HUDEP-2 (cell line): ENCODE data around the gene NKX3-2.

Experiments used
- DNase-seq, 76 experiments: peaks; one replicate each; lab custom pipeline; 2025; ENCODE audit not compliant: unreplicated experiment in 76 of 76; lab: John Stamatoyannopoulos, UW

NKX3-2 gene

GRCh38 chr4:13546142-13546940 lies 2.0 kb upstream of the NKX3-2 start:
- DNase-seq, result no peak

DNA sequence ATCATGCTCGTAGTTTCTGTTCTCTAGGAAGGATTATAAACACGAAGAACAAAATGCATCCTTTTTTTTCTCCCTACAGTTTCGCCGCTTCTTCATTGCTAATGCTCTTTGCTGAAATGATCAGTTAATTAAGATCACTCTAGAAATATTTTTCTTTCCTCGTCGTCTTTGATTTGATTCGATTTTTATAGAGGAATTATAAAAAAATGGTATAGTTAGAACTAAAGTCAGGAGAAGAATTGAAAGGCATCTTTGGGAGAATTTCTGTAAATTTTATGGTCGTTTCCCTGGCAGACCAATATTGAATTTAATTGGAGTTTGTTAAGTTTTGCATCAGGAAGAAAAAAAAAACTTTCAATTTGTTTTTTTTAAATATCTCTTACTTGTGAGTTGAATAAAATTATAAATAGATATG lies 1.1 kb upstream of the NKX3-2 start:
- DNase-seq, result no peak

DNA sequence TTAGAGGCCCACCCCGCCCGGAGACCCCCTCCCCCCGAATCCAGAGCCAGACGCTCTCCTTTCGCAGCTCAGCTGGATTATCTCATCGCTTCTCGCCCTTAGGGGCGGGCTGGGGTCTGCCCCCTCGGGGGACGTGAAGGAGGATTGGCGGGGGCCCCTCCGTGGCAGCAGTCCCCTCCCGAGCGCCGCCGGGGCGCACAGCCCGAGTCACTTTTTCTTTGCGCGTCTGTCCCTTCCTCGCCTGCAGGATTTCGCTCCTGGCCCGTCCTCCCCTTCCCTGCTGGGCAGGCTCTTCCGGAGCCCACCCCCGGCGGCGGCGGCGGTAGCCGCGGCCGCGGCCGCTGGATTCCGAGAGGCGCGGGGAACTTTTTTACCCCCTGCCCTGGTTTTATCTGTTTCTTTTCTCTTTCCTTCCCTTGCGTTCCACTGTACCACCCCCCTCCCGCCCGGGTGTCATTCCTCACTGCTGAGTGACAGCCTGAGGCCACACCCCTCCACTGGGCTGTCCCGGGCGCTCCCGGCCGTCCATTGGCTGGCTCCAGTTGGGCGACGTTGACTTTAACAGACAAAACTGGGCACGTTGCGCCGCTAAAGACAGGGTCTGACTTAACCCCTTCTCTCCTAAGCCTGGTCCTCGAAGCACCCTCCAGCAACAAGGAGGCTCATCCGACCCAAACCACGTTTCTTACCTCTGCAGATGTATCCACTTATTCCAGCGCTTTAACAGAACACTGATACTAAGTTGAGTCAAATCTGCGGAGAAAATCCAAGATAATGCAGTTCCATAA lies 492 bp upstream of the NKX3-2 start:
- DNase-seq, result peak in 73 of 76 experiments; percentile 7 to 81 (median 58)

DNA sequence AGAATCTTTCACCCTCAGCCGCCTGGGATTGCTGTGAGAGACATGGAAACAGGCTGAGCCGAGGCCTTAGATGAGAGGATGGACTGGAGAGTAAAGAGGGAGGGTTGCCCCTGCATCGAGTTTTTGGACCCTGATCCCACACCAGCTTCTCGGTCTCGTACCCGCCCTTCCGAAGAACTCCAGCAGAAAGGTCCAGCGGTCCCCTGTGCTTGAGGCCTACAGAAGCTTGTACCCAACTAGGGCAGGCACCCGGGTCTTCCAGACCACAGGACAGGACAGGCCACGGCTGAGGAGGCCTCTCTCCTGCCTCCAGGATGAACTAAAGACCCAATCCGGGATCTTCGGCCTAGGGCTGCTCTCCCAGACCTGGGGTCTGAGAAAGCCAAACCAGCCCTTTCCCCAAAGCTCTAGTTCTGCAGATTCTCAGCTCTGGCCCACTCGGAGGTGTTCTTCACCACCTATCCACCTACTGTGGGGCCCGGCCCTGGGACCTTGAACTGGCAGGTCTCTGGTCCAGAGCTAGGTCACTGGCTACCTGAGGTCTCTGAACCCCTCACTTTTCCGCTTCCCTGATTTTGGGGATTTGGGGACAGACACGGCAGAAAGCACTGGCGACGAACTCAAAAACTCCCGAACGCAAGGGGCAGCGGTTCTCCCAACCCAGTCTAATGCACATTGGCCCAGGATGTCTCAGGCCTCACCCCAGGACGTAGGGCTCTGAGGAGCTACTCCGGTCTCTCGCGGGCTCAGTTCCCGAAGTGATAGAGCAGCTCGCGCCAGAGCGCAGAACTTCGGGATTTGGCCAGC lies 1.1 kb downstream of the NKX3-2 start:
- DNase-seq, result peak in 2 of 76 experiments; percentile 5 to 6

DNA sequence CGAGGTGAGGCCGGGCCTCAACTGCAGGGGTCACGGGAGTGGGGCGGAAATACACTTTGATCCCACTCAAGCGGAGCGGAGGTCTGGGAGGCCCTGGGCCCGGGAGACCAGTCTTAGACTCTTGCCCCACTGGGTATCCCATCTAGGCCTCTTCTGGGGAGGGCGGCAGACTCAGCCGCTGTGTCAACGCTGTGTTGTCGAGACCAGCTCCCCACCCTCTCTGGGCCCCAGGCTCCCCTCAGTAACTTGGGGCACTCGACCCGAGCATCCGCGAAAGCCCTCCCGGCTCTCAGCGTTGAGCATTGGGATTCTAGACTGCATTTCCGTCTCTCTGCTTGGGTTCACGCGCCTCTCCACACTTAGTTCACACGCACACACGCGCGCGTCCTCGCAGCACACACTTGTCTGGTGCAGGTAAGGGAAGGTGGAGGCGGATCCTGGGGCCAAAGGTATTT lies 1.7 kb downstream of the NKX3-2 start:
- DNase-seq, result no peak

- peak in 13 of 76 experiments; percentile 2 to 40 (median 17) for DNase-seq
Measured at GRCh38 chr4:13541720-13542576, 2.4 kb downstream of the NKX3-2 start.

DNA sequence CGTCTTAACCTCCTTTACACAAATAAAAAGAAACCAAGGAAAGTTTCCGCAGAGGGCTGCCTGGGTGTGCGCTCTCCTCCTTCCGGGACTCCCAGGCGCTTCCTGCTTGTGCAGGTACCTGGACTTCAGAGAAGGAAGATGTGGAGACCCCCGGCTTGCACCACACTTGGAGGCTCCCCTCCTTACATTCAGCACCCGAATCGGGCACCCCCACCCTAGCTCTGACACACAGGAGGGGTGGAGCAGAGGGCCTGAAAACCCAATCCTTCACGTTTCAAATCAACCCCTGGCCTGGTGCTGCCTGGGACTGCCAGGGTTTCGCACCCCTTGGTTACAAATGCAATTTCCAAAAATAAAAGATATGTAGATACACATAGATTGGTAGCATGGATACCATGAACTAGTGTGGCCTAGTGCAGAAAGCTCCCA lies 3.1 kb downstream of the NKX3-2 start:
- no peak for DNase-seq

GRCh38 chr4:13540446-13541175 lies 3.7 kb downstream of the NKX3-2 start:
- no peak for DNase-seq

DNA sequence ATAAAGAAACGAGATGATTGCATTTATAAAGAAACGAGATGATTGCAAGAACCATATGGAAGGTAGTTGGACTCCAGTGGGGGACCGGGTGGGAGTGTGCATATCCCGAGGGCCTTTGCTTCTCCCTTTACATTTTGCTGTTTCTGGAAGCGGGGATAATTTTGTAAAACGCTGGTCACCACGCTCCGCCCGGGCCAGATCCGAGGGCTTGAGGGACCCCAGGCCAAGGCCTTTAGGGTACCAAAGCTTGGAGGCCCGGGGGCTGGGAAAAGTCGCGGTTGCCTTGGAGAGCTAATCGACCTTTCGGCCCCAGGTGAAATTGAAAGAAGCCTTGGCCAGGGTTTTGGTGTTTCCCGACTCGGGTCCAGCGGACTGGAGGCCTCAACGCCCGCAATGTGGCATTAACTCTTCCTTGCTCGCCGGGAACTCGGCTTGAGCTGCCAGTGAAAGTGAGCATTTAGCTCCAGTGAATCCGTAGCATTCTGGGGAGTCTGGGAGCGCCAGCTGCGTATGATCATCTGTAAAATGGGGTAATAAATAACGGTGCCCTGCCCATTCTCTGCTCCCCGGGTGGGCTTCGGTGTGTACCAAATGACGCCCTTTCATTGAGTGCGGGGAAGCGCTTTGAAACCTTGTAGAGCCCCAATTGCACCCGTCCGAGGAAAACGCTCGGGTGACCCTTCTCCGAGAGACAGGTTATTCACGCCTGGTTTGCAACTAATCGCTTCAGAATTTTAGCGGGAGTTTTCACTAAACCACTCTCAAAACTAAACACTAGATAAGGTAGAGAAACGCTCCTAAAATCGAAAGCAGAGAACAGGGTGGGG lies 4.5 kb downstream of the NKX3-2 start:
- DNase-seq, result no peak

- DNase-seq, result no peak
Measured at GRCh38 chr4:13539047-13539618, 5.2 kb downstream of the NKX3-2 start.

DNA sequence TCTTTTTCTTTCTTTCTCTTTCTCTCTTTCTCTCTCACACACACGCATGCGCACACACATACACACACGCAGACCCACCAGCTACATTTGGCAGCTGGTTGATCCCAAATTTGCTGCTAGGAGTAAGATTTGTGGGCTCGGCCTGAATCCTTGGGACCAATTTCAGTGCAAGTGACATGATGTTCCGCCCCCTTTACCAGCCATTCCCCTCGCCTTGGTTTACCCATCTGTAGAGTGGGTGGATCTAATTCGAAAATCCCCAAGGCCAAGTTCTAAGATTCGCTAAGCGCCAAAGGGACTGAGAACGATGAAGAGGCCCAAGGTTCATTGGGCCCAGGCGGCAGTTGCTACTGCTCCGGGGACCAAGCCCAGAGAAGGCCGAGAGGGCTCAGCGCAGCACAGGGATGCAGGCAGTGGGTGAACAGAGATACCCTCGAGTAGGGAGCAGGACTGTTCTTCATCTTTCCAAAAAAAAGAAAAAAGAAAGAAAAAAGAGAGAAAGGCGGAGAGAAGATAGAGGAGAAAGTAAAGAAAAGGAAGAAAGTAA lies 5.8 kb downstream of the NKX3-2 start:
- DNase-seq, result no peak

GRCh38 chr4:13537832-13538177 lies 6.5 kb downstream of the NKX3-2 start:
- DNase-seq, result no peak

- no peak for DNase-seq
Measured at GRCh38 chr4:13537011-13537831, 7.1 kb downstream of the NKX3-2 start.

- no peak for DNase-seq
Measured at GRCh38 chr4:13536607-13537006, 7.7 kb downstream of the NKX3-2 start.

- DNase-seq, result no peak
Measured at GRCh38 chr4:13535708-13536361, 8.5 kb downstream of the NKX3-2 start.

GRCh38 chr4:13535118-13535517 lies 9.2 kb downstream of the NKX3-2 start:
- DNase-seq, result no peak
